ENCODE measurements around the gene SDC4.
A peak's percentile ranks its signal among the peaks of the same experiment; 100 is the strongest.

SDC4 gene

GRCh38 chr20:45347936-45348778, at the start of gene SDC4:
Gene SDC4 (minus strand): TSS chr20:45348424. CDS start chr20:45348384, 40 bp downstream.
- DNase-seq: peak; percentile 70

- no peak for DNase-seq
Measured at GRCh38 chr20:45395114-45395415, 46.8 kb upstream of the SDC4 start.

- DNase-seq: no peak
Measured at GRCh38 chr20:45394221-45395113, 46.2 kb upstream of the SDC4 start.

GRCh38 chr20:45392733-45393132, 44.5 kb upstream of the SDC4 start:
- DNase-seq: no peak

GRCh38 chr20:45391559-45391958, 43.3 kb upstream of the SDC4 start:
- DNase-seq: no peak

- no peak for DNase-seq
Measured at GRCh38 chr20:45390931-45391330, 42.7 kb upstream of the SDC4 start.

- no peak for DNase-seq
Measured at GRCh38 chr20:45387274-45387673, 39.0 kb upstream of the SDC4 start.

GRCh38 chr20:45378191-45378590, 30.0 kb upstream of the SDC4 start, which contains the start of gene TP53TG5:
Gene TP53TG5 (minus strand): TSS chr20:45378325. CDS start chr20:45378236, 89 bp downstream.
- DNase-seq: no peak

- DNase-seq: no peak
Measured at GRCh38 chr20:45377269-45377668, 29.0 kb upstream of the SDC4 start.

- no peak for DNase-seq
Measured at GRCh38 chr20:45374966-45375365, 26.7 kb upstream of the SDC4 start.

GRCh38 chr20:45374101-45374467, 25.9 kb upstream of the SDC4 start:
- DNase-seq: no peak

GRCh38 chr20:45373353-45374100, 25.3 kb upstream of the SDC4 start:
- peak; percentile 96 for DNase-seq

GRCh38 chr20:45372646-45373352, 24.6 kb upstream of the SDC4 start:
- DNase-seq: peak; percentile 19

- DNase-seq: no peak
Measured at GRCh38 chr20:45372241-45372640, 24.0 kb upstream of the SDC4 start.

- no peak for DNase-seq
Measured at GRCh38 chr20:45370571-45371160, 22.4 kb upstream of the SDC4 start.

GRCh38 chr20:45368221-45368980, 20.2 kb upstream of the SDC4 start:
- DNase-seq: peak; percentile 19

- DNase-seq: no peak
Measured at GRCh38 chr20:45367126-45367525, 18.9 kb upstream of the SDC4 start.

GRCh38 chr20:45366631-45367030, 18.4 kb upstream of the SDC4 start:
- DNase-seq: no peak

GRCh38 chr20:45366192-45366591, 18.0 kb upstream of the SDC4 start:
- DNase-seq: no peak

GRCh38 chr20:45365444-45365970, 17.3 kb upstream of the SDC4 start:
- no peak for DNase-seq
